ENCODE measurements around the gene TUBA3D. TPM values are rescaled to one million over a fixed set of nuclear protein-coding genes. Genes with fewer than 3 reads are reported as not detected.
"Not testable (repeated sequence)": the region's sequence is repeated elsewhere in the genome, so short reads cannot be mapped to it uniquely, and the experiment has no call there.

Gene TUBA3D
- total RNA-seq, 1 donor from 2014 or later = not detected

- not testable (repeated sequence) for DNase-seq (ENCODE audit: low read depth)
Observed at GRCh38 chr2:131531547-131532185, 55.7 kb downstream of the TUBA3D start.

Small RNA genes within 50 kb of the gene (microRNA-seq; reads per million reads assigned to microRNA genes)
- gene MIR4784 = not detected

Other genes starting within 250 kb of the TUBA3D start
- not detected in 2 replicates for gene RAB6D, start 112.0 kb upstream of the TUBA3D start, total RNA-seq
- 35.1 and 35.5 TPM in 2 replicates for gene MZT2A, start 16.3 kb downstream of the TUBA3D start, total RNA-seq
- gene CCDC74A, start 51.8 kb downstream of the TUBA3D start, total RNA-seq = 7.8 and 8.5 TPM in 2 replicates